GM23338 (cell line): ENCODE measurements around the gene GTF3C1. TPM values are rescaled to one million over a fixed set of nuclear protein-coding genes. Genes with fewer than 3 reads are reported as not detected.

Source experiments
- ATAC-seq: fragments of 200-7000 bp; cut with Tn5 transposase; 3 replicates; pipeline ENCODE4 v1.9.1; 2020
- DNase-seq: peaks from one replicate; pipeline ENCODE4 v3.0.0-alpha.2; 2015; ENCODE audit warnings: low spot score
- H2AFZ ChIP-seq: fragments of 200-600 bp; sonication (generic); 2 replicates; pipeline ENCODE4 v1.8.0; 2016; ENCODE audit warnings: antibody characterized with exemption, mild to moderate bottlenecking, moderate library complexity
- H3F3A ChIP-seq: fragments of 200-600 bp; sonication (generic); replicated peaks from 2 replicates; pipeline ENCODE4 v1.8.0; 2017; ENCODE audit warnings: antibody characterized with exemption, mixed run types, low read depth
- H3K27ac ChIP-seq: fragments of 200-600 bp; sonication (generic); 2 replicates; pipeline ENCODE4 v1.6.1; 2016; ENCODE audit warnings: low read depth
- H3K27me3 ChIP-seq: fragments of 200-600 bp; sonication (generic); 2 replicates; pipeline ENCODE4 v1.8.0; 2016; ENCODE audit warnings: mild to moderate bottlenecking, mixed run types, moderate library complexity; ENCODE audit not compliant: insufficient read depth
- H3K36me3 ChIP-seq: fragments of 200-600 bp; sonication (generic); 2 replicates; pipeline ENCODE4 v1.8.0; 2016; ENCODE audit warnings: mild to moderate bottlenecking; ENCODE audit not compliant: insufficient read depth
- H3K4me1 ChIP-seq: fragments of 200-600 bp; sonication (generic); 2 replicates; pipeline ENCODE4 v1.8.0; 2016; ENCODE audit warnings: mild to moderate bottlenecking, moderate library complexity; ENCODE audit not compliant: insufficient read depth
- H3K4me2 ChIP-seq: fragments of 200-600 bp; sonication (generic); 2 replicates; pipeline ENCODE4 v1.7.1; 2017; ENCODE audit warnings: mixed run types
- H3K4me3 ChIP-seq: fragments of 200-600 bp; sonication (generic); 2 replicates; pipeline ENCODE4 v1.6.1; 2016; ENCODE audit warnings: mixed run types
- H3K79me2 ChIP-seq: fragments of 200-600 bp; sonication (generic); replicated peaks from 2 replicates; pipeline ENCODE4 v1.8.0; 2017; ENCODE audit warnings: mild to moderate bottlenecking; ENCODE audit not compliant: insufficient read depth
- H3K9me2 ChIP-seq: fragments of 200-600 bp; sonication (generic); 2 replicates; pipeline ENCODE4 v1.8.0; 2017; ENCODE audit not compliant: insufficient read depth
- H4K20me1 ChIP-seq: fragments of 200-600 bp; sonication (generic); replicated peaks from 2 replicates; pipeline ENCODE4 v1.8.0; 2017; ENCODE audit warnings: mild to moderate bottlenecking; ENCODE audit not compliant: insufficient read depth
- H3K27ac Mint-ChIP-seq: 2 replicates; pipeline ENCODE4 v1.8.0; 2020; ENCODE audit warnings: inconsistent platforms, mild to moderate bottlenecking, moderate library complexity, mixed read lengths
- H3K27me3 Mint-ChIP-seq: 3 replicates; pipeline ENCODE4 v1.8.0; 2022; ENCODE audit warnings: low read depth, mild to moderate bottlenecking, moderate library complexity, mixed read lengths, inconsistent platforms; ENCODE audit not compliant: insufficient read depth, poor library complexity
- H3K36me3 Mint-ChIP-seq: 3 replicates; pipeline ENCODE4 v1.8.0; 2021; ENCODE audit warnings: low read depth, mild to moderate bottlenecking, inconsistent platforms, moderate library complexity, mixed read lengths
- H3K4me1 Mint-ChIP-seq: 3 replicates; pipeline ENCODE4 v1.8.0; 2020; ENCODE audit warnings: mild to moderate bottlenecking, inconsistent platforms, mixed read lengths
- H3K4me3 Mint-ChIP-seq: 3 replicates; pipeline ENCODE4 v1.8.0; 2021; ENCODE audit warnings: moderate library complexity, mild to moderate bottlenecking, inconsistent platforms, mixed read lengths
- H3K9me3 Mint-ChIP-seq: 3 replicates; pipeline ENCODE4 v1.8.0; 2020; ENCODE audit warnings: moderate library complexity, mild to moderate bottlenecking, inconsistent platforms, mixed read lengths
- CREB1 ChIP-seq: fragments of 250-450 bp; sonication (Bioruptor Pico); IDR thresholded peaks from 2 replicates; pipeline ENCODE4 v1.5.0; 2020; ENCODE audit warnings: low read depth, mild to moderate bottlenecking, moderate library complexity
- EZH2 ChIP-seq: fragments of 200-600 bp; sonication (generic); IDR thresholded peaks from one replicate; pipeline ENCODE4 v1.8.0; 2017; ENCODE audit warnings: antibody characterized with exemption, mild to moderate bottlenecking, low read depth; ENCODE audit not compliant: unreplicated experiment
- EZH2phosphoT487 ChIP-seq: fragments of 200-600 bp; sonication (generic); IDR thresholded peaks from one replicate; pipeline ENCODE4 v1.8.1; 2018; ENCODE audit warnings: antibody characterized with exemption; ENCODE audit not compliant: unreplicated experiment
- JUNB ChIP-seq: IDR thresholded peaks from one replicate; pipeline ENCODE4 v1.6.1; 2016; ENCODE audit warnings: antibody characterized with exemption; ENCODE audit not compliant: unreplicated experiment
- NANOG ChIP-seq: IDR thresholded peaks from 2 replicates; pipeline ENCODE4 v1.6.1; 2016; ENCODE audit warnings: antibody characterized with exemption, borderline replicate concordance
- POLR2AphosphoS5 ChIP-seq: IDR thresholded peaks from 2 replicates; pipeline ENCODE4 v1.6.1; 2016; ENCODE audit warnings: antibody characterized with exemption, low read depth
- STAT1 ChIP-seq: IDR thresholded peaks from one replicate; pipeline ENCODE4 v1.6.1; 2016; ENCODE audit warnings: antibody characterized with exemption; ENCODE audit not compliant: unreplicated experiment
- ZNF114 ChIP-seq: fragments of 250-450 bp; sonication (Bioruptor Pico); IDR thresholded peaks from 2 replicates; pipeline ENCODE4 v1.5.0; 2020; ENCODE audit warnings: mild to moderate bottlenecking, moderate library complexity
- ZNF331 ChIP-seq: fragments of 250-450 bp; sonication (Bioruptor Pico); IDR thresholded peaks from 2 replicates; pipeline ENCODE4 v1.5.0; 2020; ENCODE audit warnings: low read depth, mild to moderate bottlenecking, moderate library complexity
- polyA plus RNA-seq: library from polyadenylated mRNA; unstranded; fragments of >200 nt; fragmentation: Nextera tagmentation; extraction: Ambion mirVana; gene quantifications from 2 replicates; pipeline ENCODE4 v1.2.1, GENCODE V29; 2016
- total RNA-seq: library from RNA; depleted of rRNA; stranded (reverse); fragments of >200 nt; shearing (Covaris generic); gene quantifications from 2 replicates; pipeline ENCODE4 v1.2.3, GENCODE V29; 2014
- TF ChIP-seq, protein P1 (sequence below): fragments of 250-450 bp; sonication (Bioruptor Pico); IDR thresholded peaks from 2 replicates; pipeline ENCODE4 v1.5.0; 2020; ENCODE audit warnings: mild to moderate bottlenecking, moderate library complexity
- TF ChIP-seq, protein P2 (sequence below): IDR thresholded peaks from one replicate; pipeline ENCODE4 v1.6.1; 2018; ENCODE audit warnings: antibody characterized with exemption; ENCODE audit not compliant: unreplicated experiment
- TF ChIP-seq, protein P3 (sequence below), 2 experiments: fragments of 200-600 bp in 1 of 2; sonication (generic) in 1 of 2; conservative IDR thresholded peaks; 2 replicates each; pipeline versions ENCODE4 v1.5.1 to v1.6.1; 2016 to 2017; ENCODE audit warnings: antibody characterized with exemption in 2 of 2, low read depth in 2 of 2, mild to moderate bottlenecking in 2 of 2, moderate library complexity in 1 of 2
- TF ChIP-seq, protein P4 (sequence below): IDR thresholded peaks from 2 replicates; pipeline ENCODE4 v1.6.1; 2016; ENCODE audit warnings: antibody characterized with exemption

Gene GTF3C1
- total and polyA plus RNA-seq, 2 experiments from 2014 or later = 78.5 to 138 TPM

DNA sequence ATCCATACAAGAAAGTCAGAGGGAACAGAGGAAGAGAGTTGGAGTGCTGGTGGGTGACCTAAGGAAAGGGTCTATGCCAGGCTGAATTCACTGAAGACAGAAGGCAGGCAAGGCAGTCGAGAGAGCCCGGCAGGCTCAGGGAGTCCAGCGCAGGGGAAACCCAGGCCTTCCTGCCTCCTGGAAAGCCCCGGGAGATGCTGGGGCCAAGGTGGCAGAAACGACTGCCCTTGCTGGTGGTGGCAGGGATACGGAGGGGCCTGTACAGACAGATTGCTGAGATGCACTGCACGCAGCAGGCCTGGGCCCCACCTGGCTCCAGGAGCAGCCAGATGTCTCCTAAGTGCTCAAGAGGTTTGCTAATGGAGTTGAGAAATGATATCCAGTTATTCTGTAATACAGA, 59.8 kb downstream of the GTF3C1 start:
- Histone ChIP-seq H3K4me2 (no peak overlapping the region), H3K27ac (no peak overlapping the region), H3K4me1 (no peaks in the 10 kb centered on the region), H4K20me1 (no peaks in the 10 kb centered on the region; the same call in 1 of the 2 replicates), H3K4me3 (no peak overlapping the region), H2AFZ (no peak overlapping the region), H3F3A (no peaks in the 10 kb centered on the region), H3K27me3 (no peaks in the 10 kb centered on the region), H3K9me2 (no peaks in the 10 kb centered on the region), H3K79me2 (no peaks in the 10 kb centered on the region), H3K36me3 (peaks cover 31% of the 10 kb centered on the region; the same call in 1 of the 2 replicates)
- H3K4me1 Mint-ChIP-seq = no peaks in the 10 kb centered on the region
- no peak overlapping the region for H3K4me3 Mint-ChIP-seq
- ATAC-seq (no peak), DNase-seq (no peak)
- no peaks in the 10 kb centered on the region for H3K9me3 Mint-ChIP-seq
- H3K27me3 Mint-ChIP-seq = peaks cover 6% of the 10 kb centered on the region
- no peak overlapping the region for H3K27ac Mint-ChIP-seq
- TF ChIP-seq NANOG (no peak), POLR2AphosphoS5 (no peak), CREB1 (CRISPR knock-in tag) (no peak), ZNF331 (CRISPR knock-in tag) (no peak), EZH2 (no peak), STAT1 (no peak), ZNF114 (no peak), JUNB (no peak), EZH2phosphoT487 (no peak)
- TF ChIP-seq, protein P1, sequence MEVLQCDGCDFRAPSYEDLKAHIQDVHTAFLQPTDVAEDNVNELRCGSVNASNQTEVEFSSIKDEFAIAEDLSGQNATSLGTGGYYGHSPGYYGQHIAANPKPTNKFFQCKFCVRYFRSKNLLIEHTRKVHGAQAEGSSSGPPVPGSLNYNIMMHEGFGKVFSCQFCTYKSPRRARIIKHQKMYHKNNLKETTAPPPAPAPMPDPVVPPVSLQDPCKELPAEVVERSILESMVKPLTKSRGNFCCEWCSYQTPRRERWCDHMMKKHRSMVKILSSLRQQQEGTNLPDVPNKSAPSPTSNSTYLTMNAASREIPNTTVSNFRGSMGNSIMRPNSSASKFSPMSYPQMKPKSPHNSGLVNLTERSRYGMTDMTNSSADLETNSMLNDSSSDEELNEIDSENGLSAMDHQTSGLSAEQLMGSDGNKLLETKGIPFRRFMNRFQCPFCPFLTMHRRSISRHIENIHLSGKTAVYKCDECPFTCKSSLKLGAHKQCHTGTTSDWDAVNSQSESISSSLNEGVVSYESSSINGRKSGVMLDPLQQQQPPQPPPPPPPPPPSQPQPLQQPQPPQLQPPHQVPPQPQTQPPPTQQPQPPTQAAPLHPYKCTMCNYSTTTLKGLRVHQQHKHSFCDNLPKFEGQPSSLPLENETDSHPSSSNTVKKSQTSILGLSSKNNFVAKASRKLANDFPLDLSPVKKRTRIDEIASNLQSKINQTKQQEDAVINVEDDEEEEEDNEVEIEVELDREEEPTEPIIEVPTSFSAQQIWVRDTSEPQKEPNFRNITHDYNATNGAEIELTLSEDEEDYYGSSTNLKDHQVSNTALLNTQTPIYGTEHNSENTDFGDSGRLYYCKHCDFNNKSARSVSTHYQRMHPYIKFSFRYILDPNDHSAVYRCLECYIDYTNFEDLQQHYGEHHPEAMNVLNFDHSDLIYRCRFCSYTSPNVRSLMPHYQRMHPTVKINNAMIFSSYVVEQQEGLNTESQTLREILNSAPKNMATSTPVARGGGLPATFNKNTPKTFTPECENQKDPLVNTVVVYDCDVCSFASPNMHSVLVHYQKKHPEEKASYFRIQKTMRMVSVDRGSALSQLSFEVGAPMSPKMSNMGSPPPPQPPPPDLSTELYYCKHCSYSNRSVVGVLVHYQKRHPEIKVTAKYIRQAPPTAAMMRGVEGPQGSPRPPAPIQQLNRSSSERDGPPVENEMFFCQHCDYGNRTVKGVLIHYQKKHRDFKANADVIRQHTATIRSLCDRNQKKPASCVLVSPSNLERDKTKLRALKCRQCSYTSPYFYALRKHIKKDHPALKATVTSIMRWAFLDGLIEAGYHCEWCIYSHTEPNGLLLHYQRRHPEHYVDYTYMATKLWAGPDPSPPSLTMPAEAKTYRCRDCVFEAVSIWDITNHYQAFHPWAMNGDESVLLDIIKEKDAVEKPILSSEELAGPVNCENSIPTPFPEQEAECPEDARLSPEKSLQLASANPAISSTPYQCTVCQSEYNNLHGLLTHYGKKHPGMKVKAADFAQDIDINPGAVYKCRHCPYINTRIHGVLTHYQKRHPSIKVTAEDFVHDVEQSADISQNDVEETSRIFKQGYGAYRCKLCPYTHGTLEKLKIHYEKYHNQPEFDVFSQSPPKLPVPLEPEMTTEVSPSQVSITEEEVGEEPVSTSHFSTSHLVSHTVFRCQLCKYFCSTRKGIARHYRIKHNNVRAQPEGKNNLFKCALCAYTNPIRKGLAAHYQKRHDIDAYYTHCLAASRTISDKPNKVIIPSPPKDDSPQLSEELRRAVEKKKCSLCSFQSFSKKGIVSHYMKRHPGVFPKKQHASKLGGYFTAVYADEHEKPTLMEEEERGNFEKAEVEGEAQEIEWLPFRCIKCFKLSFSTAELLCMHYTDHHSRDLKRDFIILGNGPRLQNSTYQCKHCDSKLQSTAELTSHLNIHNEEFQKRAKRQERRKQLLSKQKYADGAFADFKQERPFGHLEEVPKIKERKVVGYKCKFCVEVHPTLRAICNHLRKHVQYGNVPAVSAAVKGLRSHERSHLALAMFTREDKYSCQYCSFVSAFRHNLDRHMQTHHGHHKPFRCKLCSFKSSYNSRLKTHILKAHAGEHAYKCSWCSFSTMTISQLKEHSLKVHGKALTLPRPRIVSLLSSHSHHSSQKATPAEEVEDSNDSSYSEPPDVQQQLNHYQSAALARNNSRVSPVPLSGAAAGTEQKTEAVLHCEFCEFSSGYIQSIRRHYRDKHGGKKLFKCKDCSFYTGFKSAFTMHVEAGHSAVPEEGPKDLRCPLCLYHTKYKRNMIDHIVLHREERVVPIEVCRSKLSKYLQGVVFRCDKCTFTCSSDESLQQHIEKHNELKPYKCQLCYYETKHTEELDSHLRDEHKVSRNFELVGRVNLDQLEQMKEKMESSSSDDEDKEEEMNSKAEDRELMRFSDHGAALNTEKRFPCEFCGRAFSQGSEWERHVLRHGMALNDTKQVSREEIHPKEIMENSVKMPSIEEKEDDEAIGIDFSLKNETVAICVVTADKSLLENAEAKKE (CRISPR knock-in tag) = no peak
- TF ChIP-seq, protein P2, sequence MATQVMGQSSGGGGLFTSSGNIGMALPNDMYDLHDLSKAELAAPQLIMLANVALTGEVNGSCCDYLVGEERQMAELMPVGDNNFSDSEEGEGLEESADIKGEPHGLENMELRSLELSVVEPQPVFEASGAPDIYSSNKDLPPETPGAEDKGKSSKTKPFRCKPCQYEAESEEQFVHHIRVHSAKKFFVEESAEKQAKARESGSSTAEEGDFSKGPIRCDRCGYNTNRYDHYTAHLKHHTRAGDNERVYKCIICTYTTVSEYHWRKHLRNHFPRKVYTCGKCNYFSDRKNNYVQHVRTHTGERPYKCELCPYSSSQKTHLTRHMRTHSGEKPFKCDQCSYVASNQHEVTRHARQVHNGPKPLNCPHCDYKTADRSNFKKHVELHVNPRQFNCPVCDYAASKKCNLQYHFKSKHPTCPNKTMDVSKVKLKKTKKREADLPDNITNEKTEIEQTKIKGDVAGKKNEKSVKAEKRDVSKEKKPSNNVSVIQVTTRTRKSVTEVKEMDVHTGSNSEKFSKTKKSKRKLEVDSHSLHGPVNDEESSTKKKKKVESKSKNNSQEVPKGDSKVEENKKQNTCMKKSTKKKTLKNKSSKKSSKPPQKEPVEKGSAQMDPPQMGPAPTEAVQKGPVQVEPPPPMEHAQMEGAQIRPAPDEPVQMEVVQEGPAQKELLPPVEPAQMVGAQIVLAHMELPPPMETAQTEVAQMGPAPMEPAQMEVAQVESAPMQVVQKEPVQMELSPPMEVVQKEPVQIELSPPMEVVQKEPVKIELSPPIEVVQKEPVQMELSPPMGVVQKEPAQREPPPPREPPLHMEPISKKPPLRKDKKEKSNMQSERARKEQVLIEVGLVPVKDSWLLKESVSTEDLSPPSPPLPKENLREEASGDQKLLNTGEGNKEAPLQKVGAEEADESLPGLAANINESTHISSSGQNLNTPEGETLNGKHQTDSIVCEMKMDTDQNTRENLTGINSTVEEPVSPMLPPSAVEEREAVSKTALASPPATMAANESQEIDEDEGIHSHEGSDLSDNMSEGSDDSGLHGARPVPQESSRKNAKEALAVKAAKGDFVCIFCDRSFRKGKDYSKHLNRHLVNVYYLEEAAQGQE = no peak
- TF ChIP-seq, protein P3, sequence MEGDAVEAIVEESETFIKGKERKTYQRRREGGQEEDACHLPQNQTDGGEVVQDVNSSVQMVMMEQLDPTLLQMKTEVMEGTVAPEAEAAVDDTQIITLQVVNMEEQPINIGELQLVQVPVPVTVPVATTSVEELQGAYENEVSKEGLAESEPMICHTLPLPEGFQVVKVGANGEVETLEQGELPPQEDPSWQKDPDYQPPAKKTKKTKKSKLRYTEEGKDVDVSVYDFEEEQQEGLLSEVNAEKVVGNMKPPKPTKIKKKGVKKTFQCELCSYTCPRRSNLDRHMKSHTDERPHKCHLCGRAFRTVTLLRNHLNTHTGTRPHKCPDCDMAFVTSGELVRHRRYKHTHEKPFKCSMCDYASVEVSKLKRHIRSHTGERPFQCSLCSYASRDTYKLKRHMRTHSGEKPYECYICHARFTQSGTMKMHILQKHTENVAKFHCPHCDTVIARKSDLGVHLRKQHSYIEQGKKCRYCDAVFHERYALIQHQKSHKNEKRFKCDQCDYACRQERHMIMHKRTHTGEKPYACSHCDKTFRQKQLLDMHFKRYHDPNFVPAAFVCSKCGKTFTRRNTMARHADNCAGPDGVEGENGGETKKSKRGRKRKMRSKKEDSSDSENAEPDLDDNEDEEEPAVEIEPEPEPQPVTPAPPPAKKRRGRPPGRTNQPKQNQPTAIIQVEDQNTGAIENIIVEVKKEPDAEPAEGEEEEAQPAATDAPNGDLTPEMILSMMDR (conservative IDR thresholded peaks at IDR 0.05; ENCODE audit: low read depth in 2 of 2) = no peak
- TF ChIP-seq, protein P4, sequence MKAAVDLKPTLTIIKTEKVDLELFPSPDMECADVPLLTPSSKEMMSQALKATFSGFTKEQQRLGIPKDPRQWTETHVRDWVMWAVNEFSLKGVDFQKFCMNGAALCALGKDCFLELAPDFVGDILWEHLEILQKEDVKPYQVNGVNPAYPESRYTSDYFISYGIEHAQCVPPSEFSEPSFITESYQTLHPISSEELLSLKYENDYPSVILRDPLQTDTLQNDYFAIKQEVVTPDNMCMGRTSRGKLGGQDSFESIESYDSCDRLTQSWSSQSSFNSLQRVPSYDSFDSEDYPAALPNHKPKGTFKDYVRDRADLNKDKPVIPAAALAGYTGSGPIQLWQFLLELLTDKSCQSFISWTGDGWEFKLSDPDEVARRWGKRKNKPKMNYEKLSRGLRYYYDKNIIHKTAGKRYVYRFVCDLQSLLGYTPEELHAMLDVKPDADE = no peak
- peaks cover 84% of the 10 kb centered on the region for H3K36me3 Mint-ChIP-seq
